Omental fat pad (tissue), 4 donors: ENCODE data around the gene FGF18. TPM values are rescaled to one million over a fixed set of nuclear protein-coding genes. Genes with fewer than 3 reads are reported as not detected.
"Not testable (repeated sequence)": the region's sequence is repeated elsewhere in the genome, so short reads cannot be mapped to it uniquely, and the experiment has no call there.

Experiments used
- ATAC-seq: fragments of 150-250 bp; one replicate; pipeline ENCODE4 v1.9.1; 2016; ENCODE audit warnings: mild to moderate bottlenecking, moderate library complexity; ENCODE audit not compliant: low FRiP score
- DNase-seq: peaks from one replicate; pipeline ENCODE4 v3.0.0-alpha.2; 2019; ENCODE audit warnings: low spot score
- CTCF ChIP-seq, 3 donors: fragments of 450-650 bp; IDR thresholded peaks; one replicate each; pipeline ENCODE4 v1.5.1; 2016 to 2017; ENCODE audit warnings: antibody characterized with exemption in 3 of 3, mild to moderate bottlenecking in 3 of 3, moderate library complexity in 2 of 3
- total RNA-seq, 4 donors: library from RNA; depleted of rRNA; stranded (reverse); fragments of >200 nt; gene quantifications; one replicate each; pipeline ENCODE4 v1.1.0, GENCODE V29; 2016

FGF18 gene
- total RNA-seq, 4 donors from 2014 or later, result 0.79 to 7.5 (median 2.1) TPM

GRCh38 chr5:171392585-171393159, 26.8 kb upstream of the FGF18 start:
- ATAC-seq (no peak), DNase-seq (no peak)
- TF ChIP-seq CTCF (IDR thresholded peaks at IDR 0.05), result no peak

DNA sequence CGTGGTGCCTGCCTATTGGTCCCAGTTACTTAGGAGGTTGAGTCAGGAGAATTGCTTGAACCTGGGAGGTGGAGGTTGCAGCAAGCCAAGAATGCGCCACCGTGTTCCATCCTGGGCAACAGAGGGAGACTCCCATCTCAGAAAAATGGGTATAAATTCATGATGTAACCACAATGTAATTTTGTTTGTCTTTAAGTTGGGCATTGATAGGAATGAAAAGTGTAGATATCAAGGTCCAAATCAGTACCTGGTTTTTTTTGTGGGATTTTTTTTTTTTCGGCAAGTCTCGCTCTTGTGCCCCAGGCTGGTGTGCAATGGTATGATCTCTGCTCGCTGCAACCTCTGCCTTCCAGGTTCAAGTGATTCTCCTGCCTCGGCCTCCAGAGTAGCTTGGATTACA, 24.4 kb upstream of the FGF18 start:
- DNase-seq (no peak), ATAC-seq (no peak)
- no peak for TF ChIP-seq CTCF (IDR thresholded peaks at IDR 0.05)

DNA sequence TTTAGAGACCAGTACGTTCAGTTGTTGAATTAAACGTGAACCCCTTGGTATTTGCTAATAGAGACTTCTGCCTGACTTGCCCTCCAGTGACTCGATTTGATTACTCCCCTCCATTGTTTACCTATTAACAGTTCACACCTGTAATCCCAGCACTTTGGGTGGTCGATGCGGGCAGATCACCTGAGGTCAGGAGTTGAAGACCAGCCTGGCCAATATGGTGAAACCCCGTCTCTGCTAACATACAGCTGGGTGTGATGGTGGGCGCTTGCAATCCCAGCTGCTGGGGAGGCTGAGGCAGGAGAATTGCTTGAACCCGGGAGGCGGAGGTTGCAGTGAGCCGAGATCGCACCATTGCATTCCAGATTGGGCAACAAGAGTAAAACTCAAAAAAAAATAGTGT, 22.9 kb upstream of the FGF18 start:
- not testable (repeated sequence) for ATAC-seq, DNase-seq

DNA sequence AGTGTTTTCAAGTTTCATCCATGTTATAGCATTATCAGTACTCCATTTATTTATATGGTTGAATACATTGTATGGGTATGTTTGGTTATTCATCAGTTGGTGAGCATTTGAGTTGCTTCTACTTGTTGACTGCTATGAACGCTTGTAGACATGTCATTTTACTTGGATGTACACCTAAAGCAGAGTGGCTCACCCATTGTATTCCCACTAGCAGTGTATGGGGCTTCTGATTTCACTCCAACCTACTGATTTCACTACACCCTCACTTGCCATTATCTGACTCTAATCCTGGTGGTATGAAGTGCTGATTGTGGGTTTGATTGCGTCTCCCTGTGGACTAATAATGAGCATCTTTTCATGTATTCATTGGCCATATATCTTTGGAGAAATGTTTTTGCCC, 22.3 kb upstream of the FGF18 start:
- DNase-seq, result no peak
- no peak for TF ChIP-seq CTCF (IDR thresholded peaks at IDR 0.05)

GRCh38 chr5:171397599-171397998, 21.8 kb upstream of the FGF18 start:
- DNase-seq (no peak), ATAC-seq (no peak)
- no peak for TF ChIP-seq CTCF (IDR thresholded peaks at IDR 0.05)

More for the DNA sequence above, 22.3 kb upstream of the FGF18 start:
- no peak for ATAC-seq

DNA sequence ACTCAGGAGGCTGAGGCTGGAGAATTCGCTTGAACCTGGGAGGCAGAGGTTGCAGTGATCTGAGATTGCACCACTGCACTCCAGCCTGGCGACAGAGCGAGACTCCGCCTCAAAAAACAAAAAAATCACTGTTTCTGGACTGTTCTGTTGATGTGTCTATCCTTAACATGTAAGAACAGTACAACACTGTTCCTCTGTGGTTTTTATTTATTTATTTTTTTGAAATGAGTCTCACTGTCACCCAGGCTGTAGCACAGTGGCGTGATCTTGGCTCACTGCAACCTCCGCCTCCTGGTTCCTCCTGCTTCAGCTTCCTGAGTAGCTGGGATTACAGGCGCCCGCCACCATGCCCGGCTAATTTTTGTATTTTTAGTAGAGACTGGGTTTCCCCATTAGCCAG, 20.8 kb upstream of the FGF18 start:
- not testable (repeated sequence) for ATAC-seq, DNase-seq

- no peak for ATAC-seq
- TF ChIP-seq CTCF (IDR thresholded peaks at IDR 0.05), result no peak
- no peak for DNase-seq
Measured at GRCh38 chr5:171400169-171400568, 19.3 kb upstream of the FGF18 start.

GRCh38 chr5:171401167-171401947, 18.1 kb upstream of the FGF18 start:
- ATAC-seq (no peak), DNase-seq (no peak)
- no peak for TF ChIP-seq CTCF (IDR thresholded peaks at IDR 0.05)

DNA sequence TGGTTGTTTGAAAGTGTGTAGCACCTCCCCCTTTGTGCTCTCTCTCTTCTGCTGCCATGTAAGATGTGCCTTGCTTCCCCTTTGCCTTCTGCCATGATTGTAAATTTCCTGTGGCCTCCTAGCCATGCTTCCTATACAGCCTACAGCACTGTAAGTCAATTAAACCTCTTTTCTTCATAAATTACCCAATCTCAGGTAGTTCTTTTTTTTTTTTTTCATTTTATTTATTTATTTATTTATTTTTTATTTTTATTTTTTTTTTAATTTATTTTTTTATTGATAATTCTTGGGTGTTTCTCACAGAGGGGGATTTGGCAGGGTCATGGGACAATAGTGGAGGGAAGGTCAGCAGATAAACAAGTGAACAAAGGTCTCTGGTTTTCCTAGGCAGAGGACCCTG, 16.7 kb upstream of the FGF18 start:
- not testable (repeated sequence) for ATAC-seq, DNase-seq
